SIG-M5 treated with dmso at 0.1 percent for 504 hours (cell line): ENCODE data around the gene CLCN2.
A peak's percentile ranks its signal among the peaks of the same experiment; 100 is the strongest.

Experiments
- DNase-seq: peaks from one replicate; lab custom pipeline; 2025; ENCODE audit not compliant: unreplicated experiment; lab: John Stamatoyannopoulos, UW

CLCN2 gene

DNA sequence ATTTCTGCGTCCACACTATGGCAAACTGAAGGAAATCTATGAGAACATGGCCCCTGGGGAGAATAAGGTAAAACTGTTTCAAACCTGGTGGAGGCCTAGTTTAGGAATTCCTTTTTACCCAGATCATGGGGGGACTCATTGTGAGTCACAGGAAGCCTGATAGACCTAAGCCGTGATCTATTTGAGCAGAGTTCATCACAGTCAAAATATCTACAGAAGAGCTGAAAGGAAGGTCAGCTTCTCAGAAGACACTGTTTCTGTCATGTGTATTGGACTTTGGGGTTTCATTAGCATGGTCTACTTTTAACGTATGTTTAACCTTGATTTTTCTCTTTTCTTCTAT is 61.1 kb downstream of the CLCN2 start:
- DNase-seq, result no peak

GRCh38 chr3:184299488-184300377 is 61.7 kb downstream of the CLCN2 start:
- peak; percentile 36 for DNase-seq

DNA sequence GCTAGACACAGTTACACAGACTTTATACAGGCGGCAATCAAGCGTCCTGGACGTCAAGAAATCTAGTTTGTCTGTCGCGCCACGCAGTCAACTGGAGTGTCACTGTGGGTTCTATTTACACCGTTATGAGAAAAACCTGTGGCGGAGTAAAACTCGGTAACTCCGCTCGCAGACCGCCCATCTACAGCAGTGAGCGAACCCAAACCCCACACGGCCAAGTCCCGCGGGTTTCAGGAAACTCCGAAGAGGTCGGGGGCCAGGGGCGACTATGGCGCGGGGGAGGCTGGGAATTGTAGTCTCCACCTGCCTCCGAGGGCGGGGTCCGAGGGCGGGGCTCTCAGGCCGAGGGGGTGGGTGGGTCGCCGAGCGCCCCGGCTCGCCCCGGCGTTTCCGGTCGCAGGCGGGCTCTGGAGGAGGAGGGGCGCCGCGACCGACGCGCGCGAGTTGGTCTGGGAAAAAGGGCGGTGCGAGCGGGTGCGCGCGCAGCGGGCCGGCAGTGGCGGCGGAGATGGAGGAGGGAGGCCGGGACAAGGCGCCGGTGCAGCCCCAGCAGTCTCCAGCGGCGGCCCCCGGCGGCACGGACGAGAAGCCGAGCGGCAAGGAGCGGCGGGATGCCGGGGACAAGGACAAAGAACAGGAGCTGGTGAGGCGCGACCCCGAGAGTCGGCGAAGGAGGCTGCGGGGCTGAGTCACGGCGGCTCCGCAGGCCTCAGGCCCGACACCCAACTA is 62.5 kb downstream of the CLCN2 start, which contains the start of gene PSMD2:
PSMD2 (plus strand) TSS at position 483 of the 729 bp plus-strand sequence; CDS start at position 509, 26 bp downstream.
- DNase-seq, result peak; percentile 93

GRCh38 chr3:184296616-184297015 is 64.8 kb downstream of the CLCN2 start:
- DNase-seq, result no peak
